Prostate gland (tissue), 2 donors: ENCODE measurements around the gene POLR3C.

ENCODE experiments used
- CTCF ChIP-seq, 4 experiments: fragments of 200-600 bp in 2 of 4; fragments of 450-650 bp in 2 of 4; sonication (generic) in 2 of 4; IDR thresholded peaks; 1 replicate in 3 of 4; 2 replicates in 1 of 4; pipeline ENCODE4 v1.5.1; 2016 to 2019; ENCODE audit warnings: antibody characterized with exemption in 4 of 4, mild to moderate bottlenecking in 2 of 4, moderate library complexity in 2 of 4
- POLR2A ChIP-seq: fragments of 450-650 bp; IDR thresholded peaks from one replicate; pipeline ENCODE4 v1.6.1; 2016; ENCODE audit warnings: antibody characterized with exemption, mild to moderate bottlenecking

DNA sequence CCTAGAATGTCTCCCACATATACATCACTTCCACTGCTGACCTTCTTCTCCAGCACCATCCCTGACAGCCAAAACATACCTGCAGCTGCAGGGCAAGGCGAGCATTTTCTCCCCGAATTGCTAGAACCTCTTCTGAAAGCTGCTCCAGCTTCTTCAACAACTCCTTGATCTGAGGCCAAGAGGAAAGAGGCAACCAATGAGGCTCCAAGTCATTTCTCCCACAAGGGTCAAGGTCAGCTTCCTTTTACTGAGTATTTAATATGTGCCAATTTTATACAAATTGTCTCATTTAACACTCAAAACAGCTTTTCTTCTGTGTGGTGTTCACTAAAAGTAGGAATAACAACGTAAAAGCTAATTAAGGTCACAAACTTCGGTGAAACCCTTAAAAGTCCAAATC lies 44.2 kb downstream of the POLR3C start:
- no peak for TF ChIP-seq CTCF (IDR thresholded peaks at IDR 0.05)
- TF ChIP-seq POLR2A, result no peak
